Neural cell (in vitro differentiated cells): ENCODE measurements around the gene TNFRSF14. TPM values are rescaled to one million over a fixed set of nuclear protein-coding genes. Genes with fewer than 3 reads are reported as not detected.

Experiments
- H2AFZ ChIP-seq: fragments of 200-600, 300-800 bp; sonication (generic), shearing (Covaris generic); 2 replicates; pipeline ENCODE4 v1.6.0; 2014; ENCODE audit warnings: low read depth, mild to moderate bottlenecking, antibody characterized with exemption, low read length, moderate library complexity
- H3F3A ChIP-seq: fragments of 200-600 bp; shearing (Covaris generic); 2 replicates; pipeline ENCODE4 v1.6.1; 2016; ENCODE audit warnings: mild to moderate bottlenecking, moderate library complexity, mixed read lengths, antibody characterized with exemption, low read length; ENCODE audit not compliant: insufficient read depth, poor library complexity, severe bottlenecking
- H3K27ac ChIP-seq: fragments of 200-600, 300-800 bp; sonication (generic), shearing (Covaris generic); 2 replicates; pipeline ENCODE4 v1.5.1; 2014; ENCODE audit warnings: mild to moderate bottlenecking, low read length, moderate library complexity
- H3K27me3 ChIP-seq: fragments of 300-800, 200-600 bp; sonication (generic), shearing (Covaris generic); 2 replicates; pipeline ENCODE4 v1.6.0; 2014; ENCODE audit warnings: mild to moderate bottlenecking, low read depth, low read length, moderate library complexity; ENCODE audit not compliant: insufficient read depth
- H3K36me3 ChIP-seq: fragments of 300-800, 200-600 bp; sonication (generic), shearing (Covaris generic); 2 replicates; pipeline ENCODE4 v1.5.1; 2014; ENCODE audit warnings: mild to moderate bottlenecking, antibody characterized with exemption, low read length, moderate library complexity; ENCODE audit not compliant: insufficient read depth
- H3K4me2 ChIP-seq: fragments of 300-800, 200-600 bp; sonication (generic), shearing (Covaris generic); 2 replicates; pipeline ENCODE4 v1.6.0; 2014; ENCODE audit warnings: mild to moderate bottlenecking, low read length
- H3K4me3 ChIP-seq: fragments of 300-800, 200-600 bp; sonication (generic), shearing (Covaris generic); 2 replicates; pipeline ENCODE4 v1.5.1; 2014; ENCODE audit warnings: mild to moderate bottlenecking, low read length, moderate library complexity
- H3K79me2 ChIP-seq: fragments of 200-600 bp; shearing (Covaris generic); replicated peaks from 2 replicates; pipeline ENCODE4 v1.6.0; 2014; ENCODE audit warnings: mild to moderate bottlenecking, low read length, moderate library complexity; ENCODE audit not compliant: insufficient read depth
- H3K9ac ChIP-seq: fragments of 300-800, 200-600 bp; sonication (generic), shearing (Covaris generic); 2 replicates; pipeline ENCODE4 v1.6.1; 2016; ENCODE audit warnings: mild to moderate bottlenecking, low read length, mixed read lengths
- H3K9me2 ChIP-seq: fragments of 200-600 bp; shearing (Covaris generic); 2 replicates; pipeline ENCODE4 v1.6.1; 2016; ENCODE audit warnings: mild to moderate bottlenecking, low read length, mixed read lengths; ENCODE audit not compliant: insufficient read depth
- H3K9me3 ChIP-seq: fragments of 200-600, 300-800 bp; sonication (generic), shearing (Covaris generic); 2 replicates; pipeline ENCODE4 v1.6.1; 2016; ENCODE audit warnings: mild to moderate bottlenecking, mixed run types, low read length, moderate library complexity, mixed read lengths
- H4K20me1 ChIP-seq: fragments of 200-600 bp; shearing (Covaris generic); 2 replicates; pipeline ENCODE4 v1.6.1; 2016; ENCODE audit warnings: mild to moderate bottlenecking, mixed run types; ENCODE audit not compliant: insufficient read depth
- EP300 ChIP-seq: fragments of 450-650 bp; conservative IDR thresholded peaks from 2 replicates; pipeline ENCODE4 v1.6.1; 2014; ENCODE audit warnings: antibody characterized with exemption, mild to moderate bottlenecking, moderate library complexity; ENCODE audit not compliant: poor library complexity, severe bottlenecking
- EZH2 ChIP-seq: fragments of 200-600, 300-800 bp; shearing (Covaris generic), sonication (generic); IDR thresholded peaks from 2 replicates; pipeline ENCODE4 v1.6.1; 2014; ENCODE audit warnings: antibody characterized with exemption, low read length, borderline replicate concordance, mild to moderate bottlenecking; ENCODE audit not compliant: insufficient read depth, poor library complexity, severe bottlenecking
- MXI1 ChIP-seq: fragments of 450-650 bp; conservative IDR thresholded peaks from 2 replicates; pipeline ENCODE4 v1.6.1; 2014; ENCODE audit warnings: antibody characterized with exemption, mild to moderate bottlenecking; ENCODE audit not compliant: poor library complexity, severe bottlenecking
- POLR2AphosphoS5 ChIP-seq: IDR thresholded peaks from 2 replicates; pipeline ENCODE4 v1.6.1; 2012
- RAD21 ChIP-seq: fragments of 450-650 bp; conservative IDR thresholded peaks from 2 replicates; pipeline ENCODE4 v1.6.1; 2014; ENCODE audit warnings: antibody characterized with exemption, mild to moderate bottlenecking, moderate library complexity
- SMC3 ChIP-seq: fragments of 450-650 bp; conservative IDR thresholded peaks from 2 replicates; pipeline ENCODE4 v1.6.1; 2014; ENCODE audit warnings: antibody characterized with exemption, mild to moderate bottlenecking, moderate library complexity; ENCODE audit not compliant: poor library complexity
- TAF1 ChIP-seq: IDR thresholded peaks from 2 replicates; pipeline ENCODE4 v1.6.1; 2012; ENCODE audit warnings: low read depth
- polyA plus RNA-seq: library from polyadenylated mRNA; depleted of rRNA; stranded (reverse); fragments of >200 nt; gene quantifications from 2 replicates; pipeline ENCODE4 v1.2.3, GENCODE V29; 2014
- TF ChIP-seq, protein P1 (sequence below): IDR thresholded peaks from 2 replicates; pipeline ENCODE4 v1.6.1; 2012; ENCODE audit warnings: borderline replicate concordance
- TF ChIP-seq, protein P2 (sequence below): fragments of 450-650 bp; IDR thresholded peaks from 2 replicates; pipeline ENCODE4 v1.5.1; 2014; ENCODE audit warnings: antibody characterized with exemption, mild to moderate bottlenecking, moderate library complexity; ENCODE audit not compliant: poor library complexity, severe bottlenecking

Gene TNFRSF14
- polyA plus RNA-seq, 1 donor from 2014 or later = 1.1 TPM

DNA sequence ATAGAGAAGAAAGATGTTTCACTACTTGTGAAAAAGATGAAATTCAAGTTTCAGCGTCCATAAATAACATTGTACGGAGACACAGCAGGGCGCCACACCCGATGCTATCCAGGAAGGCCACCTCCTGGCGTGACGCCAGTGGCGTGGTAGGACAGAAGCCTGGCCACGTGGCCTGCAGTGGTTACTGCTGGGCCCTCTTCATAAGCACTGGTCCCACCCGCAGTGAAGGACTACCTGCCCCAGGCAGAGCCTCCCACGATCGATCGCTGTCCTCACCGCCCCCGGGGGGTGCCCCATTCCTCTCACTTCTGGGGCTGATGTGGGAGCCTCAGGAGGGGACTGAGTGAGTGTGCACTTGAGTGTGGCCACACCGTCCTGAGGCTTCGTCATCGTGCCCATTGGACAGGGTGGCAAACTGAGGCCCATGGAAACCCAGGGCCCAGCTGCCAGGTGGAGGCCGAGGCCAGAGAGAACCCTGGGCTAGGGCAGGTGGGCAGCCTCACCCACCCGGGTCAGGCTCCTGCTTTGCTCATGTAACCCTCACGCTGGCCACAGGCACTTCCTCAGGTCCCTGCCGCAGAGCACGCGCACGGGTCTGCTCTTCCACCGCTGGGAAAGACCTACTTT lies 14.4 kb upstream of the TNFRSF14 start:
- H3K4me2 ChIP-seq = no peak overlapping the region
- TF ChIP-seq, protein P1, sequence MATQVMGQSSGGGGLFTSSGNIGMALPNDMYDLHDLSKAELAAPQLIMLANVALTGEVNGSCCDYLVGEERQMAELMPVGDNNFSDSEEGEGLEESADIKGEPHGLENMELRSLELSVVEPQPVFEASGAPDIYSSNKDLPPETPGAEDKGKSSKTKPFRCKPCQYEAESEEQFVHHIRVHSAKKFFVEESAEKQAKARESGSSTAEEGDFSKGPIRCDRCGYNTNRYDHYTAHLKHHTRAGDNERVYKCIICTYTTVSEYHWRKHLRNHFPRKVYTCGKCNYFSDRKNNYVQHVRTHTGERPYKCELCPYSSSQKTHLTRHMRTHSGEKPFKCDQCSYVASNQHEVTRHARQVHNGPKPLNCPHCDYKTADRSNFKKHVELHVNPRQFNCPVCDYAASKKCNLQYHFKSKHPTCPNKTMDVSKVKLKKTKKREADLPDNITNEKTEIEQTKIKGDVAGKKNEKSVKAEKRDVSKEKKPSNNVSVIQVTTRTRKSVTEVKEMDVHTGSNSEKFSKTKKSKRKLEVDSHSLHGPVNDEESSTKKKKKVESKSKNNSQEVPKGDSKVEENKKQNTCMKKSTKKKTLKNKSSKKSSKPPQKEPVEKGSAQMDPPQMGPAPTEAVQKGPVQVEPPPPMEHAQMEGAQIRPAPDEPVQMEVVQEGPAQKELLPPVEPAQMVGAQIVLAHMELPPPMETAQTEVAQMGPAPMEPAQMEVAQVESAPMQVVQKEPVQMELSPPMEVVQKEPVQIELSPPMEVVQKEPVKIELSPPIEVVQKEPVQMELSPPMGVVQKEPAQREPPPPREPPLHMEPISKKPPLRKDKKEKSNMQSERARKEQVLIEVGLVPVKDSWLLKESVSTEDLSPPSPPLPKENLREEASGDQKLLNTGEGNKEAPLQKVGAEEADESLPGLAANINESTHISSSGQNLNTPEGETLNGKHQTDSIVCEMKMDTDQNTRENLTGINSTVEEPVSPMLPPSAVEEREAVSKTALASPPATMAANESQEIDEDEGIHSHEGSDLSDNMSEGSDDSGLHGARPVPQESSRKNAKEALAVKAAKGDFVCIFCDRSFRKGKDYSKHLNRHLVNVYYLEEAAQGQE = no peak
- TF ChIP-seq TAF1 (no peak), EP300 (no peak), MXI1 (no peak), RAD21 (no peak), SMC3 (no peak), POLR2AphosphoS5 (no peak), EZH2 (no peak)
- TF ChIP-seq, protein P2, sequence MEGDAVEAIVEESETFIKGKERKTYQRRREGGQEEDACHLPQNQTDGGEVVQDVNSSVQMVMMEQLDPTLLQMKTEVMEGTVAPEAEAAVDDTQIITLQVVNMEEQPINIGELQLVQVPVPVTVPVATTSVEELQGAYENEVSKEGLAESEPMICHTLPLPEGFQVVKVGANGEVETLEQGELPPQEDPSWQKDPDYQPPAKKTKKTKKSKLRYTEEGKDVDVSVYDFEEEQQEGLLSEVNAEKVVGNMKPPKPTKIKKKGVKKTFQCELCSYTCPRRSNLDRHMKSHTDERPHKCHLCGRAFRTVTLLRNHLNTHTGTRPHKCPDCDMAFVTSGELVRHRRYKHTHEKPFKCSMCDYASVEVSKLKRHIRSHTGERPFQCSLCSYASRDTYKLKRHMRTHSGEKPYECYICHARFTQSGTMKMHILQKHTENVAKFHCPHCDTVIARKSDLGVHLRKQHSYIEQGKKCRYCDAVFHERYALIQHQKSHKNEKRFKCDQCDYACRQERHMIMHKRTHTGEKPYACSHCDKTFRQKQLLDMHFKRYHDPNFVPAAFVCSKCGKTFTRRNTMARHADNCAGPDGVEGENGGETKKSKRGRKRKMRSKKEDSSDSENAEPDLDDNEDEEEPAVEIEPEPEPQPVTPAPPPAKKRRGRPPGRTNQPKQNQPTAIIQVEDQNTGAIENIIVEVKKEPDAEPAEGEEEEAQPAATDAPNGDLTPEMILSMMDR = no peak
- H3K9me3 ChIP-seq = no peaks in the 10 kb centered on the region
- H3K27ac ChIP-seq = no peak overlapping the region
- no peaks in the 10 kb centered on the region for H3K36me3 ChIP-seq
- no peaks in the 10 kb centered on the region for H4K20me1 ChIP-seq
- peaks cover 2% of the 10 kb centered on the region for H3F3A ChIP-seq
- no peaks in the 10 kb centered on the region for H3K79me2 ChIP-seq
- no peaks in the 10 kb centered on the region for H3K27me3 ChIP-seq
- no peak overlapping the region for H3K4me3 ChIP-seq
- no peak overlapping the region for H2AFZ ChIP-seq
- H3K9ac ChIP-seq = no peak overlapping the region
- no peaks in the 10 kb centered on the region for H3K9me2 ChIP-seq

DNA sequence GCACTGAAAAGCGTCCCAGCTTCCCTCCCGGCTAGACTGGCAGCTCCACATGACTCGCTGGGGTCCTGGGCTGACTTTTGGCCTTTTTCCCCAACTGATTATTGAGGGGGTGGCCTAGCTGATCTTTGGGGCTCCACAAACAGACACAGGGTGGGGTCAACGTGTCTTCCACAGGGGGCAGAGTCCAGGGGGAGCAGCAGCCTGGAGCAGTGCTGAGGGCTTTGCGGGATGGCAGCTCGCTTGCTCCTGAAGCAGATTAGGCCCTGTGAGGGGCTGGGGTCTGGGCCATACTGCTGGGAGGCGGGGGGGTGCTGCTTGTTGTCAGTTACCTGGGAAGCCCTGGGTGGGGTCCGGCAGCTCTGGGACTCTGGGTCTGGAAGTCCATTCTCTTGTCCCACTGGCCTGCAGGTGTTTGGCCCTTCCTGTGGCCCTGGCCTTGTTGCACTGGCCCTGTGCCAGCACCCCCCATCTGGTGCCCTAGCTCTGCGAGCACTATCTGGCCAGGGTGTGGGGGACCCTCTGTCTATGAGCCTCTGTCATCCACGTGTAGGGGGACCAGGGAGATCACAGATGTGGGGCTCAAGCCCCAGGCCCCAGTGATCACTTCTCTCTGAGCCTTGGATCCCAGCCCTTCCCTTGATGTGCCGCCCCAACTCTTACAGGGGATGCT lies 13.8 kb upstream of the TNFRSF14 start:
- no peaks in the 10 kb centered on the region for H3K9me2 ChIP-seq
- H3K27me3 ChIP-seq = no peaks in the 10 kb centered on the region
- H3K79me2 ChIP-seq = no peaks in the 10 kb centered on the region
- no peaks in the 10 kb centered on the region for H3K9me3 ChIP-seq
- no peaks in the 10 kb centered on the region for H3K36me3 ChIP-seq
- H3K9ac ChIP-seq = no peak overlapping the region
- H3K4me3 ChIP-seq = no peak overlapping the region
- H3K27ac ChIP-seq = no peak overlapping the region
- H2AFZ ChIP-seq = no peak overlapping the region
- peaks cover 2% of the 10 kb centered on the region for H3F3A ChIP-seq
- TF ChIP-seq EZH2 (no peak), POLR2AphosphoS5 (no peak), MXI1 (no peak), TAF1 (no peak)
- TF ChIP-seq, protein P2 = no peak
- H4K20me1 ChIP-seq = no peaks in the 10 kb centered on the region
- no peak overlapping the region for H3K4me2 ChIP-seq
